ENCODE results near the gene BIRC2. TPM values are rescaled to one million over a fixed set of nuclear protein-coding genes. Genes with fewer than 3 reads are reported as not detected.
A peak's percentile ranks its signal among the peaks of the same experiment; 100 is the strongest.
"Not testable (repeated sequence)": the region's sequence is repeated elsewhere in the genome, so short reads cannot be mapped to it uniquely, and the experiment has no call there.

Gene BIRC2
- total RNA-seq (104 TPM), polyA plus RNA-seq (20.9 TPM)

DNA sequence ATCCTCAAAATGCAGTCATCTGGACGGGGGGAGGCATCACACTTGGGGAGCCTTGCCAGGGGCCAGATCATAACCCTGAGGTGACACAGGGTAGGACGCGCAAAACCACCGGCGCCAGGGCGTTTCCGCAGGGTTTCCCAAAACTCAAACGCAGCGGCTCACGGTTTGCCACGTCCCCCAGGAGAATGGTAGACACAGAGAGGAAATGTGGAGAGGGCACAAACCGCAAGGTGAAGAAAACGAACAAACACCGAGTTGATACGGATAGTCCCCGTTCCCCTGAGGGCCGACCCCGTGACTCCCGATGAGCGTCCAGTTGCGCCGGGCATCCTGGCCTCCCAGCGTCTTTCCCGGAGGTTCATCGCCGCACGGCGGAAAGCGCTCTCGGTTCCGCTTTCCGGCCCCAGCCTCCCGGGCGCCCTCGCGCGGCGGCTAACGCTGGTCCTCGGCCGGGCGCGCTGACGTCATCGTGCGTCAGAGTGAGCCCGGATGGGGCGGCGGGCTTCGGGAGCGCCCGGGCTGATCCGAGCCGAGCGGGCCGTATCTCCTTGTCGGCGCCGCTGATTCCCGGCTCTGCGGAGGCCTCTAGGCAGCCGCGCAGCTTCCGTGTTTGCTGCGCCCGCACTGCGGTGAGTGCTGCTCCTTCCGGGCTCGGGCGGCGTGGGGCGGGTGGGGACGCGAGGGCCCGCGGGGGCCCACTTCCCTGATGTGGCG is at the start of gene BIRC2:
Gene BIRC2, plus strand, starts transcription at position 467 of the 714 bp plus-strand sequence. CDS start 2,641 bp downstream, outside the sequence.
- WGBS, result under 1% methylated on average over 77 of the region's 77 CpGs
- H3K4me3 ChIP-seq (ENCODE audit: low read depth, low read length), result peak within 1 kb of the TSS; percentile 82
- peak within 1 kb of the TSS; percentile 95 for H3K27ac ChIP-seq (ENCODE audit: low read depth)

DNA sequence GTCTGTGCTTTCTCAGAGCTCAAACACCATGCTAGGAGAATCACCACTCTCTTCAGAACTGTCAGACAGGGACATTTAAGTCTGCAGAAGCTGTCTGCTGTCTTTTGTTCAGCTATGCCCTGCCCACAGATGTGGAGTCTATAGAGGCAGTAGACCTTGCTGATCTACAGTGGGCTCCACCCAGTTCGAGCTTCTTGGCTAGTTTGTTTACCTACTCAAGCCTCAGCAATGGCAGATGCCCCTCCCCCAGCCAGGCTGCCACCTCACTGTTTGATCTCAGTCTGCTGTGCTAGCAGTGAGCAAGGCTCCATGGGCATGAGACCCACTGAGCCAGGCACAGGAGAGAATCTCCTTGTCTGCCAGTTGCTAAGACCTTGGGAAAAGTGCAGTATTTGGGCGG is 46.2 kb upstream of the BIRC2 start:
- H3K27ac ChIP-seq (ENCODE audit: low read depth); H3K4me3 ChIP-seq (ENCODE audit: low read depth, low read length); H3K36me3 ChIP-seq (ENCODE audit: insufficient read depth); H3K4me1 ChIP-seq (ENCODE audit: insufficient read depth); DNase-seq (ENCODE audit: extremely low spot score): not testable (repeated sequence)
- WGBS, result 73% methylated on average over 2 of the region's 2 CpGs

More for the DNA sequence above, at the start of gene BIRC2:
- Histone ChIP-seq H3K36me3 (ENCODE audit: insufficient read depth) (no peaks in the 10 kb centered on the region), H3K4me1 (ENCODE audit: insufficient read depth) (no peaks in the 10 kb centered on the region)
- DNase-seq (ENCODE audit: extremely low spot score), result peak; percentile 83

DNA sequence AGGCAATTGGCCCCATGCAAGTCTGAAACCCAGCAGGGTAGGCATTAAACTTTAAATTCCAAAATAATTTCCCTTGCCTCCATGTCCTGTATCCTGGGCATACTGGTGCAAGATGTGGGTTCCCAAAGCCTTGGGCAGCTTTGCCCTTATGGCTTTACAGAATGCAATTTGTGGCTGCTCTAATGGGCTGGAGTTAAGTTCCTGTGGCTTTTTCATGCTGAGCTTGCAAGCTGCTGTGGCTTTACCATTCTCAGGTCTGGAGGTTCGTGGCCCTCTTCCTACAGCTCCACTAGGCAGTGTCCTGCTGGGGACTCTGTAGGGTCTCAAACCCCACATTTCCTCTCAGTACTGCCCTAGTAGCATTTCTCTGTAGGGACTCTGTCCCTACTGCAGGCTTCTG is 44.8 kb upstream of the BIRC2 start:
- 86% methylated on average over 1 of the region's 1 CpG for WGBS
- Histone ChIP-seq H3K27ac (ENCODE audit: low read depth) (no peak overlapping the region), H3K4me1 (ENCODE audit: insufficient read depth) (no peaks in the 10 kb centered on the region), H3K36me3 (ENCODE audit: insufficient read depth) (no peaks in the 10 kb centered on the region), H3K4me3 (ENCODE audit: low read depth, low read length) (no peak overlapping the region)
- no peak for DNase-seq (ENCODE audit: extremely low spot score)

DNA sequence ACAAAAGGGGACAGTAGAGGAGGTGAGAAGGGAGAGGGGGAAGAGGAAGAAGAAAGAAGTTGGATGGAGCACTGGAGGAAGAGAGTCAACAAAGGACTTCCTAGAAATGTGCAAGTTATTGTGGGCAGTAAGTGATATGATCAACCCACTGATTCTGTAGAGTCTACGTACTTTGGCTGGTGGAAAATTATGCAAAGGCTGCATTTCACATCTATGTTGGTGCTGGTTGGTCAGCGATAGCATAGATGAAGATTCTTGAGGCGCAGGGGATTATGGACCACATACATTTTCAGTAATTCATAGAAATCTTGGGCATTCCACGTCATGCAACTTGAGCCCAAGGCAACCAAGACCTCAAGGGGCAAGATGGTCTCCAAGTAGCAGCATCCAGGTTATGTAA is 42.3 kb upstream of the BIRC2 start:
- Histone ChIP-seq H3K27ac (ENCODE audit: low read depth) (no peak overlapping the region), H3K4me1 (ENCODE audit: insufficient read depth) (no peaks in the 10 kb centered on the region), H3K36me3 (ENCODE audit: insufficient read depth) (no peaks in the 10 kb centered on the region), H3K4me3 (ENCODE audit: low read depth, low read length) (no peak overlapping the region)
- DNase-seq (ENCODE audit: extremely low spot score), result no peak
- 93% methylated on average over 4 of the region's 4 CpGs for WGBS

DNA sequence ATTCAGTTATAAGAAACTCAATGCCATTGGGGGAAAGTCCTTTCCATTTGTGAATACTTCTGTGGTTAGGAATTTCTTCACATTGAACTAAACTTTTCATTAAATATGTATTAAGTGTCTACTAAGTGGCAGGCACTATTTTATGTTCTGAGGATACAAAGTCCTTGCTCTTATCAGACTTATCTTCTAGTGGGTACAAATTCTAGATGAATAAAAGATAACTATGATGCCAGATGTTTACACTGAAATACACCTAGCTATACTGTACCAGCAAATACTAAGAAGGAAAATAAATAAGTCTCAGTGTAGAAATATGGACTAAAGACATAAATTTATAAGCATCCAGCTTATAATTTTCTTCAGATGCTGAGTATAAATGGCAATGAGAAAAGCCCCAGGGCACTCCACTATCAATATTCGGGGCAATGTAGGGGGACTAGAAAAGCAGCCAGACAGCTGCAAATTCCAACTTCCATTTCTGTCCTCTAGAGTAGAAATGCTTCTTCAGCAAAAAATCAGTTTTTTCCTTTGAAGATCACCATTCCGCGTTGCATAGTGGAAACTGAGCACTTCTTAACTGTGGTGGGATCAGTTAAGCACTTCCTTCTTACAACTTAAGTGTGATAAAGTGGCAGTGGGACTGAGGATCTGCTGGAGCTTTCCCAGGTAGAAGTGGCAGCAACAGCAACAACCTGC is 41.5 kb upstream of the BIRC2 start:
- Histone ChIP-seq H3K36me3 (ENCODE audit: insufficient read depth) (no peaks in the 10 kb centered on the region), H3K4me3 (ENCODE audit: low read depth, low read length) (no peak overlapping the region), H3K27ac (ENCODE audit: low read depth) (no peak overlapping the region), H3K4me1 (ENCODE audit: insufficient read depth) (no peaks in the 10 kb centered on the region)
- WGBS, result 59% methylated on average over 3 of the region's 3 CpGs
- no peak for DNase-seq (ENCODE audit: extremely low spot score)

DNA sequence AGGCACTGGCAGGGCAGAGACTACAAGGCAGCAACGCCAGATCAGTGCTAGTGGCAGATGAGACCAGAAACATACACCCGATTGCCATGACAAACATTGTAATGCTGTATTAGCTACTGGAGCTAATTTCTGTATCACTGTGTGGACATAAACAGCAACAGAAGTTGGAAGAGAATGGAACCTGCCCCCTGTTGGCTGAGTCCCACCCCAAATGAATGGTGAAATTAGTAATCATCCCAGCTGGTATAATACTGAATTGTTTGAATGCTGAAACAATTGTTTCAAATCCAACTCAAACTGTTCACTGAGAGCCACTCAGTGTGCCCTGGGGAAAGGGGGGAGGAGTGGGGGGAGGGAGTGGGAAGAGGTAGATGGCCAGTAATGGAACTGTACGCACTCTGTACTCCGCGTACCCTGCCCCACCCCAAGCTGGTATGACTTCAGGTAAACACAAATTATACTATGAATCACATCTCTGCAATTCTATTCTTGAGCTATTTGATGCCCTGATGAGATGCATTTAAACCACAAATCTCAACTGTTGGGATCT is 40.9 kb upstream of the BIRC2 start:
- no peak overlapping the region for H3K4me3 ChIP-seq (ENCODE audit: low read depth, low read length)
- H3K27ac ChIP-seq (ENCODE audit: low read depth), result no peak overlapping the region
- H3K4me1 ChIP-seq (ENCODE audit: insufficient read depth), result no peaks in the 10 kb centered on the region
- no peaks in the 10 kb centered on the region for H3K36me3 ChIP-seq (ENCODE audit: insufficient read depth)
- no peak for DNase-seq (ENCODE audit: extremely low spot score)
- 83% methylated on average over 5 of the region's 5 CpGs for WGBS

DNA sequence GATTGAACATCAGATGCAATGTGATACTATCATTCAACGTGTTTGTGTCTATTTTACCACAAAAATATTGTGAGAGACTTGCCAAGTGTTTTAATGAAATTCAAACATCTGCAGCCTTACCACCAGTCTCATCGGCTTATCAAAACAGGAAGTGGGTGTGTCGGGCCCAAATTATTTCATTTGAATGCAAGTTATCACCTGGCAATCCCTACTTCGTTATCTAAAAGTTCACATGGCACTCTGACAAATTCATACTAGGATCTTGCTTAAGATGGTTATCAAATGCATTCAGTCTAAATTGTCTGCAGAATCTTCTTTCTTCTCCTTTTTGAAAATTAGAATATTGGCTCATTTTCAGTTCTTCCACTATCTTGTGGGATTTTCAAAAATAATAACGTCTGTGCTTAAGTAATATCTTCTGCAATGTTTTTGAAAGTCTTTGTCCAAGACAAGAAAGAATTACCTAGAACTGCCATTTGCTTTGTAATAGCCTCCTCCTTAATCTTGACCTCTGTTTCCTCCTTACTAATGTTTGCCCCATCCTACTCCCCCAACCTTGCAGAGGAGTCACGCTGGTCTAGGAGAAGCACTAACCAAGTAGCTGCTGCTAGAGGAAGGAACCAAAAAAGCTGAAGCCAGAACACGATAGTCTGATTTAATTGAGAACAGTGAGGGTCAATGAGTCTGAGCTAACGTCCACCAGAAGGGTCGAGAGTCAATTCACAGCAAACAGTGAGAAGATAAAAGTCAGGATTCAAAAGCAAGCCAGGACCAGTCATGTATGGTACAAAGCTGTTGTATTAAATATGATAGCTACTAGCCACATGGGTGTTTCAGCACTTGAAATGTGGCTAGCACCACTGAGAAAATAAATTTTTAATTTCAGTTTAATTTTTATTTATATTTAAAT is 39.9 kb upstream of the BIRC2 start:
- H3K27ac ChIP-seq (ENCODE audit: low read depth), result no peak overlapping the region
- 32% methylated on average over 9 of the region's 9 CpGs for WGBS

DNA sequence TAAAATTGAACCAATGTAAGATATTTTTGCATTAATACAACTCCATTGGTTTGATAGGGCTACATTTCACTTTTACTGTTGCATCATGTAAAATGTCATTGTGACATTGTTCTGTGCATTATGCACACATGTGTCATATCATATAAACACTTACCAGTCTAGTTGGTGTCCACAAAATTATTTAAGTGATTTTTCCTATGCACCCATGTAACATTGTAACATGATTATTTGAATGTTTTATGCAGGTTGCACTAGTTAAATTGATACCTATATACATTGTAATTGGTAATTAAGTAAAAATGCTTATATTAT is 39.3 kb upstream of the BIRC2 start:
- Histone ChIP-seq H3K4me3 (ENCODE audit: low read depth, low read length) (no peak overlapping the region), H3K27ac (ENCODE audit: low read depth) (no peak overlapping the region), H3K4me1 (ENCODE audit: insufficient read depth) (no peaks in the 10 kb centered on the region), H3K36me3 (ENCODE audit: insufficient read depth) (no peaks in the 10 kb centered on the region)
- no peak for DNase-seq (ENCODE audit: extremely low spot score)

More for the DNA sequence above, 39.9 kb upstream of the BIRC2 start:
- Histone ChIP-seq H3K36me3 (ENCODE audit: insufficient read depth) (no peaks in the 10 kb centered on the region), H3K4me1 (ENCODE audit: insufficient read depth) (no peaks in the 10 kb centered on the region), H3K4me3 (ENCODE audit: low read depth, low read length) (no peak overlapping the region)
- DNase-seq (ENCODE audit: extremely low spot score), result no peak

DNA sequence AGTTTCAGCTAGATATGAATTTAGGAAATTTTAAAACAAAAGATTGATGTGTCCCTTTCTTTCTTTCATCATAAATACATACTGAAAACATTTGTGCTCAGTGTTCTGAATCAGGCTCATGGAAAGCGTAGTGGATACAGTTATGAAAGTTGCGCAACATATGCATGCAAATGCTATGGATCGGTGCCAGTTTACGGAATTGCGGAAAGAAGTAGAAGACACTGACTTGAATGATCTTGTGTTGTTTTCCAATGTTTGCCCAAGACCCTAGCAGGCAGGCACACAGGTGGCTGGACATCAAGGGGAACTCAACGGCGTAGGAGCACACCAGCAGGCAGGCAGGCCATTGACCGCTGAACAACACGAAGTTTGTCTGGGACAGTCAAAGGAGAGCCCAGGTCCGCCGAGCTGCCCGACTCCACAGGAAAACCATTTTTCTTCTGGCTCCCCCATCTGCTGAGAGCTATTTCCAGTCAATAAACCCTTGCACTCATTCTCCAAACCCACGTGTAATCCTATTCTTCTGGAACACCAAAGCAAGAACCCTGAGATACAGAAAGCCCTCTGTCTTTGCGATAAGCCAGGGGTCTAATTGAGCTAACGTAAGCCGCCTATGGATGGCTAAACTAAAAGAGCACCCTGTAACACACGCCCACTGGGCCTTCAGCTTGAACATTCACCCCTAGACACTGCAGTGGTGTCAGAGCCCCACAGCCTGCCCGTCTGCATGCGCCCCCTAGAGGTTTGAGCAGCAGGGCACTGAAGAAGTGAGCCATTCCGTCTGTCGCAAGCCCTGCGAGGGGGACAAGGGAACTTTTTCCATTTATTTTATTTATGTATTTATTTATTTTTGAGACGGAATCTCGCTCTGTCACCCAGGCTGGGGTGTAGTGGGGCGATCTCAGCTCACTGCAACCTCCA is 37.1 kb upstream of the BIRC2 start:
- Histone ChIP-seq H3K4me1 (ENCODE audit: insufficient read depth) (no peaks in the 10 kb centered on the region), H3K36me3 (ENCODE audit: insufficient read depth) (no peaks in the 10 kb centered on the region), H3K27ac (ENCODE audit: low read depth) (no peak overlapping the region), H3K4me3 (ENCODE audit: low read depth, low read length) (no peak overlapping the region)
- WGBS, result 92% methylated on average over 25 of the region's 25 CpGs
- no peak for DNase-seq (ENCODE audit: extremely low spot score)

DNA sequence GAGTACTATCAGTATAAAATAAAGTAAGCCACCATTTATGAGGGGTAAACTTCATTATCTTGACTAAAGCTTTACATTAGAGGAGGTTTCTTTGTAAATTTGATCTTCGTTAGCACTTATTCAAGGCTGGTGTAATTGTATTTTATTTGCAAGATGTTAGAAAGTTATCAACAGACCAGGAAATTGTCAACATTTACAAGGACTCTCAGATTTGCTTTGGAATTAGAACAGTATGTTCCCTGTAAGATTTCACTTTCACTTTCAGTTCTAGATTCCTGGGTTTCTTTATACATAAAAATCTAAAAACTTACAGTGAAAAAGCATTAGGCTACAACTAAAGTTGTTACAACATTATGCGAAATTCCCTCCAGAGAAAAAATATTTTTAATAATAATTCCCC is 34.3 kb upstream of the BIRC2 start:
- Histone ChIP-seq H3K27ac (ENCODE audit: low read depth) (no peak overlapping the region), H3K36me3 (ENCODE audit: insufficient read depth) (no peaks in the 10 kb centered on the region), H3K4me1 (ENCODE audit: insufficient read depth) (no peaks in the 10 kb centered on the region), H3K4me3 (ENCODE audit: low read depth, low read length) (no peak overlapping the region)
- no peak for DNase-seq (ENCODE audit: extremely low spot score)
- WGBS, result 42% methylated on average over 2 of the region's 2 CpGs

DNA sequence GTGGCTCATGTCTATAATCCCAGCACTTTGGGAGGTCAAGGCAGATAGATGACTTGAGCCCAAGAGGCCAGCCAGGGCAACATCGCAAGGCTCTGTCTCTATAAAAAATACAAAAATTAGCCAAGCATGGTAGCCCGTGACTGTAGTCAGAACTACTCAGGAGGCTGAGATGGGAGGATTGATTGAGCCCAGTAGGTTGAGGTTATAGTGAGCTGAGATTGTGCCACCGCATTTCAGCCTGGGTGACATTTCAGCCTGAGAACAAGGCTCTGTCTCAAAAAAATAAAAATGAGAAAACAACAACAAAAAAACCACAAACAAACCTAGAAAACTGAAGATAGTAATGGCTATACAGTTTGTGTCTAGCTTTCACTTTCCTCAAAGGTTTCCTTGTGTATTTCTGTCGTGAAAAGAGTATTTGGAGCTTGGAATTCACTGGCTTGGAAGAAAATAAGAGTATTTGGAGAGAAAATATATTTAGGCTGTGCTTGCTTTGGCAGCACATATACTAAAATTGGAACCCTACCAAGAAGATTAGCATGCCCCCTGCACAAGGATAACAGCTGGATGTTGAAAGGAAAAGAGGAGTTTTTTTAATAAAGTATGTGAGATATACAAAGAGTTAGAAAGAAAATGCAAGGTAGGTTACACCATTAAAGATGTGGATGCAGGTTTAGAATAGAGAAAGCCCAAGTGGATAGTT is 33.6 kb upstream of the BIRC2 start:
- WGBS, result 53% methylated on average over 4 of the region's 4 CpGs
- no peak for DNase-seq (ENCODE audit: extremely low spot score)
- H3K27ac ChIP-seq (ENCODE audit: low read depth), result peak overlapping the region; percentile 32

DNA sequence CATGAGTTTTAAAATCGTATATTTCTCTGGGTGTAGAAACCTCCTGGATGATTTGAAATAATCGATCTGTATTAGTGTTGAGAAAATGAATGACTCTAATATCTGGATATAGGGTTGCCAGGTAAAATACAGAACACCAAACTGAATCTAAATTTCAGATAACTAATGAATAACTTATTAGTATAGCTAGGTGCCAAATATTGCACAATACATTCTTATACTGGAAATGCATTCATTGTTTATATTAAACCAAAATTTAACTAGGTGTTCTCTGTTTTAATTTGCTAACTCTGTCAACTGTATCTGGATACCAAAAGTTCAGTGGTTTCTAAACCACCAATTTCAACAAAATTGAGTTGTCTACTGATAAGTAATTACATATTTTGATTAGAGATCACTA is 32.2 kb upstream of the BIRC2 start:
- Histone ChIP-seq H3K27ac (ENCODE audit: low read depth) (no peak overlapping the region), H3K4me1 (ENCODE audit: insufficient read depth) (no peaks in the 10 kb centered on the region), H3K36me3 (ENCODE audit: insufficient read depth) (no peaks in the 10 kb centered on the region), H3K4me3 (ENCODE audit: low read depth, low read length) (no peak overlapping the region)
- 84% methylated on average over 2 of the region's 2 CpGs for WGBS
- no peak for DNase-seq (ENCODE audit: extremely low spot score)

More for the DNA sequence above, 33.6 kb upstream of the BIRC2 start:
- Histone ChIP-seq H3K4me3 (ENCODE audit: low read depth, low read length) (no peak overlapping the region), H3K4me1 (ENCODE audit: insufficient read depth) (no peaks in the 10 kb centered on the region), H3K36me3 (ENCODE audit: insufficient read depth) (no peaks in the 10 kb centered on the region)
